ENCODE results near the gene IRS2.

The IRS2 gene

DNA sequence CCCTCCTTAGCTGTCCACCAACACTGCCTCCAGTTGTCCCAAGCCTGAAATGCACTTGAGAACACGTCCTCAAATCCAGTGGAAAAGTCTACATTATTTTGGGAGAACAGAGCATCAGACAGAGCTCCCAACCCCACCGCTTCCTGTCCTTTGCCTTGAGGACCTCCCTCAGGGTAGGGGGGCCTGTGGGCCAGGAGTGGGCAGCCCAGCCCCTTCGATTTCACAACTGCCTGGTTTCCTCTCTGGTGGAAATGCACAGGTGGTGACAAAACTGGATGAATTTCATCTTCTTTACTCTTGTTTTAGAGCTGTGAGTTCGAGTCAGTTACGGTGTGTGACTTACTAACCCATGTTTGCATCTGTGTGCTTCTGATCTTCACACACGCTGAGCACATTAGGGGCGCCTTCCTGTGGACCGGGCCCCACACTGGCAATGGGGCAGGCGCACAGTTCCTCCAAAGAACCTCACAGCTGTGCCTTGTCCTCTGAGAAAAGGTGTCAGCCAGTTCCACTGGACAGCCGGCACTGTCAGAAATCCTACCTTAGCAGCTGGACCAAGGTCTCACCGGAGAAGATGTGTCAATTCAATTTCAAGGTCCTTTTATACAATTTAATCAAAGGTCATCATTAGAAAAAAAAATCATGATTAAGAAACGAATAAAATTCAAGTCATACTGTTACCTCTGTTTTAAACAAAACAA is 80.2 kb downstream of the IRS2 start:
- DNase-seq (ENCODE audit: low read depth in 2 of 2), result no peak

DNA sequence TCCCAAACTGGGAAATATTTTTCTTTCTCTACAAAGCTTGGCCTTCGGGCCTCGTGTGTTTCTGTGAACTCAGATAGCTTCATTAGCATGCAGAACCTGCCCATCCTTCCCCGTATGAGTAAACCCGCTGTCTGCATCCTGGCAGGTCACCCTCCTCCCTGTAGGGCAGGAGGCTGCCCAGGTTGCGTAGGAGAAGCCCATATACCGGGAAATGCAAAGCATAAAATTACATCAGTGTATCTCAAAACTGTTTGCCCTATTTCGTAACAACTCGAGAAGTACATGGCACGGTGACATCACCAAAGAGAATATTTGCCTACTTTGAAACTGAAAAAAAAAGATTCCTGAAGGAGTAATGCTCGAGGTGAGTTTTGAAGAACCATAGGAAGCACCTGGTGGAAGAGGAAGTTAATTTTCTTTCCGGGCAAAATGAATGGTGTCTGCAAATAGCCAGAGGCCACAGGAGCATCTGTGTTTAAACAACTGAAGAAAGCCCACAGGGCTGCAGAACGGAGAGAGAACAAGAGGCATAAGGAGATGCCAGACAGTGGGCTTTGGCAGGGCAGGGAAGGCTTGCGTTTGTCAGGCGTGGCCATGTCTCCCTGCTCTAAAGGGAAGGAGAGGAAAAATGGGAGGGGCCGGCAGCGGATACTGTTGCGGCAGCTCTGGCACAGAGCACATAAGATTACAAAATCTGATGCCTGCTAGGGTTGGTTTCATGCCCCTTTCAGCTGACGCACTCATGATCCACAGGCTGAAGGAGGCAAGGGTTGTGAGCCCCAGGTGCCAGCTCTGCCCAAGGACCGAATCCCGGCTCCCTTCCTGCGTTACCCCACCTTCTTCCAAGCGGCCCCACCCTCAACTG is 81.4 kb downstream of the IRS2 start:
- DNase-seq (ENCODE audit: low read depth in 2 of 2), result no peak

GRCh38 chr13:109703250-109703649 is 83.1 kb downstream of the IRS2 start:
- DNase-seq (ENCODE audit: low read depth in 2 of 2), result no peak
